ENCODE measurements around the gene LRRK2.
"Not testable (repeated sequence)": the region's sequence is repeated elsewhere in the genome, so short reads cannot be mapped to it uniquely, and the experiment has no call there.

Gene LRRK2

DNA sequence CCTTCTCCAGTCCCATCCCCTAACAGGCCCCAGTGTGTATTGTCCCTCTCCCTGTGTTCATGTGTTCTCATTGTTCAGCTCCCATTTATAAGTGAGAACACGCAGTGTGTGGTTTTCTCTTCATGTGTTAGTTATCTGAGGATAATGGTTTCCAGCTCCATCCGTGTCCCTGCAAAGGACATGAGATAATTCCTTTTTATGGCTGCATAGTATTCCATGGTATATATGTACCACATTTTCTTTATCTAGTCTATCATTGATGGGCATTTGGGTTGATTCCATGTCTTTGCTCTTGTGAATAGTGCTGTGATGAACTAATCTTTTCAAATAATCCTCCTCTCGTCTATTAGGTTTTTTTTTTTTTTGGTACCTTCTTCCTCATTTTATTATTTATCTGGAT is 25.9 kb downstream of the LRRK2 start:
- not testable (repeated sequence) for DNase-seq

GRCh38 chr12:40253936-40254335 is 29.1 kb downstream of the LRRK2 start:
- no peak for DNase-seq

DNA sequence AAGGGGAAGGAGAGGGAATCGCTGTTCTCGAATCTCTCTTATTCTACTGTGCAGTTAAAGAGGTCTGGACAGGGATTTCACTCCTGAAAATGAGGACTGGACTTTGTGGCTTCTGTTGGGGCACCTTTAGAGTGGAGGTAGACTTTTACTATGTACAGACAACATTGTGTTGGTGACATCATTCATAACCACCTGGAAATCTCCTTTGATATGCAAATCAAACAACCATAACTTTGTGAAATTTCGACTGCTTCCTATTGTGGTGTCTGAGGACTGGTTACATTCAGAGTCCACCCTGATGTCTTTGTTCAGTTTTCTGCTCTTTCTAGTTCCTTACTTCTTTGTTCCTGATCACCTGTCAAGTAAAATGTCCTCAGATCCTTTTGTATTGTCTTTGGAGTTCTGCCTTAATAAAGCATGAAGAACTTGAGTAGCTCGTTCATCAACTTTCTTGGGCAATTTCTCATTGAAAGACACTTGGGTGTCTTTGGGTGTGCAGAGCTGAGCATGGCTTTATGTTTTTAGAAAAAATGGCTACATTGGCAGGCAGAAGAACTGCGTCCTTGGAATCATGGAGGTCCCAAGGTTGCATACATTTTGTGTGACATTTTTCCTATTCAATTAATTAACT is 29.8 kb downstream of the LRRK2 start:
- no peak for DNase-seq

GRCh38 chr12:40258371-40258770 is 33.6 kb downstream of the LRRK2 start:
- no peak for DNase-seq

DNA sequence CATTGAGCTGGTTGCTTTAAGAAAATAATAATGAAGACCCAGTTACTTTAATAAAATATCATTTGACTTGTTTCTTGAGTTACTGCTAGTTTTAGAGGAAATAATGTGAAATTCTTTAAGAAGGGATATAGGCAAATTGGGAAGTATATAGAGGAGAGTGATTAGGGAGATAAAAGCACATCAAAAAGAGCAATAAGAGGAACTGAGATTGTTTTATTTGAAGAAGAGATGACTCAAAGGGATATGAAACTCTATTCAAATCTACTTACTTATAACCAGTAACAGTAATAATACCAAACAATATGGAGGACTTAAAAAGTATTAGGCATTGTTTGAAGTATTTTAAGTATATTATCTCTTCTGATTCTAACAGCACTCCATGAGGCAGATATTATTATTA is 37.1 kb downstream of the LRRK2 start:
- no peak for DNase-seq

DNA sequence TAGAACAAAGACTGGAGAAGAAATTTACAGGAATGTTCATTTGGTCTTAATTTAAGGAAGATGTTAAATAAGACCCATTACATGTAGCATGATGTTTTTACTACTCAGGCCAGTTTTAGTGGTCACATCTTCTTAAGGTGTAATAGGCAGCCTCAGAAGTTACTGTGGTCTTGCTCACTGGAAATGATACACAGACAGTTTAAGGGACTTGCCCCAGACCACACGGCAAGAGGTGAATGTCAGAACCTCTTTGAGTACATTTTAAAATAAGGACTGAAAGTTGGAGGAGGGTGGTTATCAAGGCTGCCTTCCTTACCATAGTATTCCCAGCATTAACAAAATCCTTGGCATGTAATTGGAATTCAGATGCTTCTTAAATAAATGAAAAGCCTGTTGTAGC is 37.9 kb downstream of the LRRK2 start:
- no peak for DNase-seq

DNA sequence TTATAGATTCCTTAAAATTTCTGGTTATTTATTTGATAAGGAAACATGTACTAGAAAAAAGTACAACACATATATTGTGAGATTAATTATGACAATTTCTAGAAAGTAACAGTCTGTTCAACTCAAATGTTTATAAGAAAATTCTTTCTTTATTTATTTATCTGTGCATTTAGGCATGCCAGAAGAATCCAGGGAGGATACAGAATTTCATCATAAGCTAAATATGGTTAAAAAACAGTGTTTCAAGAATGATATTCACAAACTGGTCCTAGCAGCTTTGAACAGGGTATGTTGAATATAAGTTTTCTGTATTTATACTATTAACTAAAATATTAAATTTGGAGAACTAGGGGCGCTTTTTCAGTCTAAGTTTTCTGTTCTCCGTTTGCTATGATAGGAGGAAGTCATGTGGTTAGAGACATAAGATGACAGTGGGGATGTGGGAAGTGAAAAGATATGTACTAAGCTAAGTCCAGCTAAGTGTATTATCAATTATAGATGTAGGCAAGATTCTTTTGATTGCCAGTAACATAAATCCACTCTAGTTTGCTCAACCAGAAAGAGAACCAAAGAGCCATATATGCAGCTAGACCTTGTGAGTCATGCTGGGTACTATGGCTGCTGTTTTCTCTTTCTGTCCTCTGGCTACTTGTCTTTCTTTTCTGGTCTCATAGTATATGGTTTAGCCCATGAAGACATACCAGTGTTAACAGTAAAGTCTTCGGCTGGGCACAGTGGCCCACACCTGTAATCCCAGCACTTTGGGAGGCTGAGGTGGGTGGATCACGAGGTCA is 39.0 kb downstream of the LRRK2 start:
- no peak for DNase-seq

- DNase-seq: no peak
Observed at GRCh38 chr12:40271981-40272664, 47.3 kb downstream of the LRRK2 start.

- no peak for DNase-seq
Observed at GRCh38 chr12:40281791-40282364, 57.1 kb downstream of the LRRK2 start.

DNA sequence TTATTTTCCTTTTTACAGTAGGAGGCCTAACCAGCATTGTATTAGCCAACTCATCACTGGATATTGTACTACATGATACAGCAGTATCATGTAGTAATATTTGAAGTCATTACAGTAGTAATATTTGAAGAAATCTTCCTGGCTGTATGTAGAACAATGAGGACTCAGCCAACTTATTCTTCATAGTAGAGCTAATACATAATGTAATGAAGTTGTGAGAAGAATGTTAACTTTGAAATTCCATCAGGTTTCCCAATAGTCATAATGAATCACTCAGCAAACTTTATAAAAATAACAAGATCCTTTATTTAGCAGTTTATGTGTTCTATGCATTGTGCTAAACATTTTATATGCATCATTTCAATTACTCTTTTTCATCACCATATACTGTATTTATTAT is 61.8 kb downstream of the LRRK2 start:
- no peak for DNase-seq

- no peak for DNase-seq
Observed at GRCh38 chr12:40287369-40287975, 62.7 kb downstream of the LRRK2 start.

DNA sequence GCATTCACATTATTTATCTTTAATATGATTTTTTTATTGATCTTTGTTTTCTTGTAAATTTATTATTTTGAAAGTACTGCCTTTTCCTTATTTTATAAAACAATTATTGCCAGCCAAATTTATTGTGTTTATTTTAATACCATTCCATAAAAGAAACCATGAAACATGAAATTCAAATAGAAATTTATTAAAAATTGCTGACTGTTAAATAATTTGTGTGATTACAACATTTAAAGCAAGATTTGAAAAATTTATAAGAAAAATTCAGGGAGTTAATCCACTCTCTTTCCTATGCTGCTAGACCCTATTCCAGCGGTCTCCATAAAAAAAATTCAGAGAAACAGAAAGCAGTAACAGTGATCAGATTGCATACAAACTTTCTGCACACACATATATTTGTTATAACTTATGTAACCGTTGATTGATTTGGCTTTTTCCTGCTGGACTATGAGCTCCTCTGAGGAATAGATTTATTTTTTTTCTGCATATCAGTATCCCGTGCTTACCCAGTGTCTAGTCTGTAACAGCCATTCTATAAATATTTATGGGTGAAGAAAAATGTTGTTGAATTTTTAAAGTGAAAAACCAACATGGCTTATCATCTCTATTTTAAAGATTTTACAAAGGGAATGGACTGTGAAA is 68.1 kb downstream of the LRRK2 start:
- DNase-seq: no peak

GRCh38 chr12:40298341-40298740 is 73.5 kb downstream of the LRRK2 start:
- DNase-seq: no peak

- no peak for DNase-seq
Observed at GRCh38 chr12:40300490-40300889, 75.7 kb downstream of the LRRK2 start.

- no peak for DNase-seq
Observed at GRCh38 chr12:40309001-40309400, 84.2 kb downstream of the LRRK2 start.

DNA sequence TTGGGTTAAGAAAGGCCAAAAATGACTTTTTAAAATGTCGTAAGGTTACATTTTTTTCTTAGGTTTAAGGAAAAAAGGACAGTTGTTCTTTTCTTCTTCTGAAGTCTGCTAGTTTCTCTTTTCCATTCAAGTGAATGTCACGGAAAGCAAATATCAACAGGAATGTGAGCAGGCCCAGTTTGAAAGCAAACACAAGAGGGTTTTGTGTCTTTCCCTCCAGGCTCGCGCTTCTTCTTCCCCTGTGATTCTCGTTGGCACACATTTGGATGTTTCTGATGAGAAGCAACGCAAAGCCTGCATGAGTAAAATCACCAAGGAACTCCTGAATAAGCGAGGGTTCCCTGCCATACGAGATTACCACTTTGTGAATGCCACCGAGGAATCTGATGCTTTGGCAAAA is 85.4 kb downstream of the LRRK2 start:
- DNase-seq: no peak

DNA sequence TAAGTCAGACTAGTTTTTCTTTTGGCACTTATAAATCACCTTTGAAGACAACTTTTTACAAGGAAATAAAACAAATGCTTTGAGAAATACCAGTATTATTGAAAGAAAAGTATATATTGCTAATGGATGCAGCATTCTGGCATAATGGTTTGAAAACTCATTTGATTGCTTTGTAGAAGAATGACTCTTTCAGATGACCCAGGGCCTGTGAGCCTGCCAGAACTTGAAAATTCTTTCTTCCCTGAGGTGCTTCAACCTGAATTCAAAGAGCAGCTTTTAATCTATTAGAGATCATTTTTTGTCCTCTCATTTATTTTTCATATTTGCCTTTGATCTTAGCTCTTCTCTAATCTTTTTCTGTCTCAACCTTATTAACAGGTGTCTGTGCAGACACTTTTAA is 87.4 kb downstream of the LRRK2 start:
- DNase-seq: no peak

DNA sequence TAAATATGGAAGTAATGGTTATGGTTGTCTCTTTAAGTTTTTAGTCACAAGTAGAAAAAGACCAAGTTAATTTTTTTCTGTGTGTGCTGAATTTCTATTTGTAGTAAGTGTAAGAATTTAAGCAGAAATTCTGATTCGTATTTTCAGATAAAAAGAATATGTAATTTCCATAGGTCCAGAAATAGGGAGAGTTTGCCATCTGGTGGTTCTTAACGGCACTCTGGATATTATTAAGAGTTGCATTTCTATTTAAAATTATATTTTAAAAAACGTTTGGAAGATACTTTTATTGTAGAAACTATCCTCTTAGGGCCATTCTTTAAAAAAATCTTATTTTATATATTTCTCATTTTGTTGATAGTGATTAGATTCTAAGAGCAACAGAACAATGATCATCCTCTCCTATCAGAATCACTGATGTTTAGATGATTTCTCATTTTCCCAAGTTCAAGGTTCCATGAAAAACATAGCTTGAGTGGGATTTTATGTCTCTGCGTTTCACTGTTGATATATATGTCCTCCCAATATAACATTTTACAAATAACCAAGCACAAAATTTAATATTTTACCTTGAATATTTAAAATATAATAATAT is 88.3 kb downstream of the LRRK2 start:
- DNase-seq: no peak

DNA sequence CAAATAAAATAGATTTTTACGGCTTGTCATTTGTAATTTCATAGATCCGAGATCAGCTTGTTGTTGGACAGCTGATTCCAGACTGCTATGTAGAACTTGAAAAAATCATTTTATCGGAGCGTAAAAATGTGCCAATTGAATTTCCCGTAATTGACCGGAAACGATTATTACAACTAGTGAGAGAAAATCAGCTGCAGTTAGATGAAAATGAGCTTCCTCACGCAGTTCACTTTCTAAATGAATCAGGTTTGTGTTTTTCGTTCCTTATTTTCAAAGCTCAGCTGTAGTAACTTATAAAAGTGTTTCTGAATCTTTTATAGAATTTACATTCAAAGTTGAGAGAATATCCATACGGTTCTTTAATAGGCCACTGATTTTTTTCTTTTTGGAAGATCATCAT is 89.1 kb downstream of the LRRK2 start:
- no peak for DNase-seq

DNA sequence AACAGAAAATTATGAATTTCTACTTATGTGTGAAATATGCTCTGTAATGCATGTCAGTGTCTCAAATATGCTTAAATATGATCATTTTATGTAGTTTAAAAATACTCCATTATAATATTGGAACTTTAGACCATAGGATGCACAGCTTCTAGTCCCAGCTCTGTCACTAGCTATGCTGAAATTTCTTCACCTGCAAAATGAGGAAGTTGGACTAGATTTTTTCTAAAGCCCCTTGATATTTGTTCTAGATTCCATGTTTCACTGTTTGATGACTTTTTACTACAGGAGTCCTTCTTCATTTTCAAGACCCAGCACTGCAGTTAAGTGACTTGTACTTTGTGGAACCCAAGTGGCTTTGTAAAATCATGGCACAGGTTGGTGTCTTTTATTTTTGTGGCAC is 90.1 kb downstream of the LRRK2 start:
- DNase-seq: no peak

- no peak for DNase-seq
Observed at GRCh38 chr12:40315375-40315774, 90.6 kb downstream of the LRRK2 start.

DNA sequence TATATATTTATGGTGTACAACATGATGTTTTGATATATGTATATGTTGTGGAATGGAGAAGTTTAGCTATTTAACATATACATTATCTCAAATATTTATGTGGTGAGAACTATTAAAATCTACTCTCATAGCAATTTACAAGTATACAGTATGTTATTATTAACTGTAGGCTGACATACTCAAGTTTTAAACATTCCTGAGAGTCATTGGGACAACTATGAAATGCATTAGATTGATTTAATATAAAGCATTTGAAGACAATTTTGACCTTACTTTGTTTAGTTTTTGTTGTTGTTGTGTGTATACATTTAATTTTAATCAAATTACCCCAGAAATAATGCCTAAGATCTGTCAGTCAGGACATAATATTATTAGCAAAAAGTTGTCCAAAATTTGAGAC is 99.5 kb downstream of the LRRK2 start:
- no peak for DNase-seq

All from activated CD4-positive, CD25-positive, alpha-beta regulatory T cell treated with anti-CD3 and anti-CD28 coated beads, Interleukin-2, amount 50 U/mL, for 72 hours (primary cell).